ENCODE results near the gene NEK1.

DNA sequence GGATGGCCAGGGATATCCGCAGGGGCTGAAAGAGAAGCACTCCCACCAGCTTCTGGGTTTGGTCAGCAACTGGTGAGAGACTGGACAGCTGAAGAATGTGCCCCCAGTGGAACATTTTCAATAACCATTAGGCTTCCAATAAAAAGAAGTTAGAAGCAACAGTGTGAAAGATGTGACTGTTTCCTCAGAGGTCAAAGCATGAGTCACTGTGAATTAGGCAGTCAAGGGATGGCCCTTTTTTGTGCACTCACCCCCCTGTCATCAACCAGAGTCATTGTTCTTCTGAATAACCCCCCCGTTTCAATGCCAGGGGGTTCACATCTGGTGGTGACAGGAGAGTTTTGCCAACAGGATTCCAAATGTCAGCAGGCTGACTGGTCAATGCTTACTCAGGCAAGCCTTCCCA is 267.1 kb downstream of the NEK1 start:
- TF ChIP-seq POLR2AphosphoS5 (IDR thresholded peaks at IDR 0.05; ENCODE audit: low read depth, low read length) (no peak), POLR2A (IDR thresholded peaks at IDR 0.05; ENCODE audit: low read depth, low read length) (no peak)
